DMS 273 (cell line): ENCODE data around the gene STAT2.

Experiments used
- DNase-seq: peaks from one replicate; lab custom pipeline; 2025; ENCODE audit not compliant: unreplicated experiment; lab: John Stamatoyannopoulos, UW

The STAT2 gene

GRCh38 chr12:56297400-56297799, 62.5 kb downstream of the STAT2 start:
- DNase-seq = no peak

GRCh38 chr12:56296295-56296694, 63.6 kb downstream of the STAT2 start:
- no peak for DNase-seq

- DNase-seq = no peak
Measured at GRCh38 chr12:56293795-56294194, 66.1 kb downstream of the STAT2 start.
